ENCODE data around the gene NAV1. TPM values are rescaled to one million over a fixed set of nuclear protein-coding genes. Genes with fewer than 3 reads are reported as not detected.

NAV1 gene
- total and polyA plus RNA-seq, 2 of the 8 experiments (the other 6 are each of a cell fraction or from before 2014, with no cell fraction given) = 9.9 to 42.7 TPM

DNA sequence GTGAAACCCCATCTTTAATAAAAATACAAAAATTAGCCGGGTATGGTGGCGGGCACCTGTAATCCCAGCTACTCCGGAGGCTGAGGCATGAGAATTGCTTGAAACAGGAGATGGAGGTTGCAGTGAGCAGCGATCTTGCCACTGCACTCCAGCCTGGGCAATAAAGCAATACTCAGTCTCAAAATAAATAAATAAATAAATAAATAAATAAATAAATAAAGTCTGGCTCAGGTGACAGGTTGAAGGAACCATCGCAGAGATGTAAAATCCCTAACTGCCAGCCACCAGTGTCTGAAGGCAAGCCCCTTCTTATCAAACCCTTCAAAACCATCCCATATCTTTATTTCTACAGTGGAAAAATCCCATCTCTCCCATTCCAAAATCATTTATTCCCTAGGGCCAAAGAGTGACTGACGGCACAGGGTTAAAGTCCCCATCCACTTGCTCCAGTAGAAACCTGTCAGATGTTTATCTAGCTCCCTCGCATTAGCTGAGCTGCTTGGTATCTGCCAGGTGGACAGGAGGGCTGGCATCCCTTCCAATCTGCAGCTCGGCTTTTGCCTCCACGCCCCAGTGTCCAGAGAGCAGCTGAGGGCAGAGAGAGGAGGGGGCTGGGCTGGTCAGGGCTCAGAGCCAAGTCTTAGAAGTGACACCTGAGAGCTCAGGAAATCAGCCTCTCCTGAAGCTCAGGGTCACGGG lies 37.0 kb upstream of the NAV1 start:
- Histone ChIP-seq H2BK12ac (ENCODE audit: low read depth, low read length) (peak overlapping the region; percentile 97), H3K18ac (ENCODE audit: extremely low read depth, low read length) (peak overlapping the region; percentile 52; the same call in 1 of the 2 replicates), H3K9ac (replicated peaks in 1 of 4; ENCODE audit: extremely low read depth in 1 of 4, low read depth in 3 of 4, low read length in 3 of 4) (no peak overlapping the region), H4K5ac (ENCODE audit: insufficient read length, low read depth, low read length) (no peak overlapping the region), H2BK15ac (ENCODE audit: low read length) (no peak overlapping the region; the same call in 1 of the 2 replicates), H3K36me3 (ENCODE audit: control insufficient read depth in 2 of 4, insufficient read depth in 4 of 4, low read length in 3 of 4) (no peaks in the 10 kb centered on the region), H3K79me1 (ENCODE audit: low read depth, low read length) (no peaks in the 10 kb centered on the region), H3K14ac (ENCODE audit: insufficient read length) (no peak overlapping the region), H4K8ac (ENCODE audit: extremely low read depth, insufficient read depth, low read length) (no peak overlapping the region), H4K20me1 (replicated peaks in 1 of 2; ENCODE audit: control insufficient read depth in 1 of 2, insufficient read depth in 2 of 2, low read length in 2 of 2) (no peaks in the 10 kb centered on the region), H2BK20ac (ENCODE audit: low read length) (0 out of 2 replicates have a peak overlapping the region, but pooled peaks have one; percentile 57), H3K4ac (replicated peaks; ENCODE audit: insufficient read length, low read depth, low read length) (no peak overlapping the region), H3K23me2 (ENCODE audit: low read depth, low read length) (peaks cover 3% of the 10 kb centered on the region), H4K91ac (replicated peaks; ENCODE audit: insufficient read length, low read length) (no peak overlapping the region), H3K56ac (replicated peaks; ENCODE audit: insufficient read length, low read depth, low read length) (no peak overlapping the region), H2BK120ac (replicated peaks; ENCODE audit: low read depth, low read length) (no peak overlapping the region), H3K23ac (ENCODE audit: insufficient read length) (no peak overlapping the region), H3K27ac (ENCODE audit: low read depth, low read length) (no peak overlapping the region), H2BK5ac (ENCODE audit: low read depth, low read length) (peak overlapping the region; percentile 38; the same call in 1 of the 2 replicates), H3K4me2 (ENCODE audit: insufficient read depth in 1 of 2, low read depth in 2 of 2, low read length in 2 of 2) (no peak overlapping the region), H3K27me3 (replicated peaks in 1 of 4; ENCODE audit: control insufficient read depth in 3 of 4, extremely low read depth in 1 of 4, insufficient read depth in 3 of 4, low read length in 3 of 4) (peaks cover 2 to 14% (median 9%) of the 10 kb centered on the region in 4 experiments), H3K4me3 (ENCODE audit: extremely low read depth in 1 of 4, insufficient read depth in 2 of 4, low read depth in 3 of 4, low read length in 4 of 4) (no peak overlapping the region), H3K9me3 (ENCODE audit: insufficient read depth in 2 of 2, low read depth in 1 of 2, low read length in 1 of 2) (no peaks in the 10 kb centered on the region), H3K79me2 (ENCODE audit: control insufficient read depth in 1 of 2, insufficient read depth in 2 of 2, low read length in 2 of 2) (no peaks in the 10 kb centered on the region), H2AK5ac (ENCODE audit: low read depth, low read length) (peak overlapping the region; percentile 75; the same call in 1 of the 2 replicates), H2AFZ (ENCODE audit: low read length) (no peak overlapping the region), H3K4me1 (replicated peaks in 1 of 4; ENCODE audit: control insufficient read depth in 3 of 4, insufficient read depth in 4 of 4, low read length in 3 of 4) (peaks cover 13 to 34% (median 25%) of the 10 kb centered on the region in 4 experiments)
- POLR2A ChIA-PET (ENCODE audit: partially characterized antibody) = interaction anchor here (0.7 to 6.9 kb wide), 6 partner anchors 11 to 106 kb away, joined by 3 to 52 read pairs (median 8); no protein-coding TSS in a partner anchor
- FAIRE-seq (no peak), DNase-seq (ENCODE audit: low read depth in 1 of 2, low spot score in 2 of 2) (no peak)
- CTCF ChIA-PET (ENCODE audit: partially characterized antibody) = interaction anchor here (0.7 to 27.5 kb wide), 11 partner anchors 17 to 311 kb away, joined by 3 to 929 read pairs (median 4); partner anchors contain the start of gene NAV1
- no peak for TF ChIP-seq SIX5 (IDR thresholded peaks at IDR 0.05; ENCODE audit: low read depth, low read length)
- TF ChIP-seq, protein P1, sequence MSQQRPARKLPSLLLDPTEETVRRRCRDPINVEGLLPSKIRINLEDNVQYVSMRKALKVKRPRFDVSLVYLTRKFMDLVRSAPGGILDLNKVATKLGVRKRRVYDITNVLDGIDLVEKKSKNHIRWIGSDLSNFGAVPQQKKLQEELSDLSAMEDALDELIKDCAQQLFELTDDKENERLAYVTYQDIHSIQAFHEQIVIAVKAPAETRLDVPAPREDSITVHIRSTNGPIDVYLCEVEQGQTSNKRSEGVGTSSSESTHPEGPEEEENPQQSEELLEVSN (IDR thresholded peaks at IDR 0.05) = no peak
- TF ChIP-seq JUN (IDR thresholded peaks at IDR 0.05; ENCODE audit: low read depth, low read length) = no peak
- TF ChIP-seq EP300 (IDR thresholded peaks at IDR 0.05; ENCODE audit: borderline replicate concordance in 1 of 2, low read depth in 2 of 2, low read length in 2 of 2) = no peak
- WGBS, 2 experiments (ENCODE audit: extremely low coverage in 1 of 2, insufficient coverage in 1 of 2, insufficient read length in 1 of 2, insufficient replicate concordance in 2 of 2, low coverage in 1 of 2, low lambda C conversion rate in 2 of 2, missing lambda C conversion rate in 1 of 2) = 82% methylated on average over 10 of the region's 10 CpGs; no CpG with 5 or more reads in 1 of the 2 experiments

All from H1 (cell line).